Activated CD8-positive, alpha-beta memory T cell treated with anti-CD3 and anti-CD28 coated beads for 1 hour (primary cell): ENCODE data around the gene ULBP2.
"Not testable (repeated sequence)": the region's sequence is repeated elsewhere in the genome, so short reads cannot be mapped to it uniquely, and the experiment has no call there.

Experiments
- DNase-seq, 2 donors: peaks; one replicate each; pipeline ENCODE4 v3.0.0-alpha.2; 2020; ENCODE audit warnings: low read depth in 1 of 2; ENCODE audit errors: extremely low read depth in 1 of 2

The ULBP2 gene

DNA sequence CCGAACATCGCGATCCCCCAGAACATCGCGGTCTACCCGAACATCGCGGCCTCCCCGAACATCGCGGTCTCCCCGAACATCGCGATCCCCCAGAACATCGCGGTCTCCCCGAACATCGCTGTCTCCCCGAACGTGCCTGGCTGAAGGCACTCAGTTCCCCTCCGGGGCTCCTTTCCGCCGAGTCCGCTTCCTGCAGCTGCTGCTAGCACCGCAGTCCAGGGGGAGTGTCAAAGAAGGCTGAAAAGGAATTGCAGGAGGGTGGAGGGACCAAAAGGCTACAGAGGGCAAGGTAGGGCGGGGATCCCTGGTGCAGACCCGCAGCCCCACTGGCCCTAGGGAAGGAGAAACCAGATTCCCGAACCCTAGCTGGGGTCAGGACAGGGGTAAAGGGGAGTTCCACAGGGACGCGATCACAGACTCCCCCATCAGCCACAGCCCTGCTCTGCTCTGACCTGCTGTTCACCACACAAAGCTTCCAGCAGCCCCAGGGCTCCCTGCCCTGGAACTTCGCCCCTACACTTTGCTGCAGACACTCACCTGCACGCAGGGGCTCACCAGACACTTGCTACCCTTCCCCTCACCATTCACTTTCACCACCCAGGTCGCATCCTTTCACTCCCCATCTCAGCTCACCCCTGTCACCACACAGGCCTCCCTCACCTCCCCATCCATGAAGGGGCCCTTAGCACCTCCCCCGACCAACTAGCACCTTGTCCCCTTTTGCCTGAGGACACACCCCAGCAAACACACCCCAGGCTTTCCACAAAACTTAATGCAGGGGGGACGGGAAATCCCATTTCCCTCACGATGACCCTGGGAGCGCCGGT, 23.6 kb downstream of the ULBP2 start:
- no peak for DNase-seq

DNA sequence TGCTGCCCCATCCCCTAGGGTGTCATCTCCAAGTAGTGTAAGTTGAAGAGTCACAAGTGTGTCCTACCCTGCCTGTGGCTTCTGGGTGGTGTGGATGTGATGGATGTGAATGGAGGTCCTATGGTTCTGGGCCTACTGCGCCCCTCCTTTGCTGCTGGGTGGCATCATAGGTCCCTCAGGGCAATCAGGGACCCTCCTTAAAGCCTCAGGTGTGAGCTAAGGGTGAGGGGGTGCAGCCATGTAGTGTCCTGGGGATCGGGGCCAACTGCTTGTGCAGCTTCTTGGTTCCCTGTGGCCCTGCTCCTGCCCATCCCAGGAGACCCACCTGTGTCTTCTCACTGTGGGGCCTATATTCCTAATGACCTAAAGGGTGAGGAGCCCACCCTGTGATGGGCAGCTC, 24.5 kb downstream of the ULBP2 start:
- not testable (repeated sequence) for DNase-seq

- DNase-seq: no peak
Measured at GRCh38 chr6:149967591-149967990, 25.8 kb downstream of the ULBP2 start.

DNA sequence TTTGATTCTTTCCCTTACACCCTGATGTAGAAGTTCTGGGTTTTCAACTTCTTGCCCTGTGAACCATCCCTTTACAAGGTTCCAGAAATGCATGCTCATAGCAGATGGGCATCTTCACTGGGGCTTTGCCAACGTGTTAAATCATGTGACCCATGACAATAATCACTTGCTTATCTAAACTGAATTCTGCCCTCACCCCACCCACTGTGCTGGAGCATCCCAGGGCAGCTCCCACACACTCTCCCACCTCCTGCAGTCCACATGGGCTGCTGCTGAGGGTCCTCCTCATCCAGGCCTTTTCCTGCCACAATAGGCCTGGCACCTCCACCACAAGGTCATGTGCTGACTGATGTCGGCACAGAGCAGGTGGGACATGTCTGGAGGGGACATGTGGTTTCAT, 26.2 kb downstream of the ULBP2 start:
- DNase-seq: not testable (repeated sequence)

DNA sequence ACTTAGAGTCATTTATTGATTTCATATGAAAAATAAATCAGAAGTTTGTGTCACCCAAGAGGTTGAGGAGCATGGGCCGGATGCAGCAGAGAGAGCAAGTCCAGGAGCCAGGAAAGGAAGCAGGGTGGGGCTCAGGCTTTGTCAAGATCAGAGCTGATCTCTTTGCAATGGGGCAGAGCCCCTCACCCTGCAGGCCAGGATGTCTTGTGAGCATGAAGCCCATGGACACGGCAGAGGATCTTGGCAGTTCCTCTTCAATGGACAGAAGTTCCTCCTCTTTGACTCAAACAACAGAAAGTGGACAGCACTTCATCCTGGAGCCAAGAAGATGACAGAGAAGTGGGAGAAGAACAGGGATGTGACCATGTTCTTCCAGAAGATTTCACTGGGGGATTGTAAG, 27.1 kb downstream of the ULBP2 start:
- not testable (repeated sequence) for DNase-seq

DNA sequence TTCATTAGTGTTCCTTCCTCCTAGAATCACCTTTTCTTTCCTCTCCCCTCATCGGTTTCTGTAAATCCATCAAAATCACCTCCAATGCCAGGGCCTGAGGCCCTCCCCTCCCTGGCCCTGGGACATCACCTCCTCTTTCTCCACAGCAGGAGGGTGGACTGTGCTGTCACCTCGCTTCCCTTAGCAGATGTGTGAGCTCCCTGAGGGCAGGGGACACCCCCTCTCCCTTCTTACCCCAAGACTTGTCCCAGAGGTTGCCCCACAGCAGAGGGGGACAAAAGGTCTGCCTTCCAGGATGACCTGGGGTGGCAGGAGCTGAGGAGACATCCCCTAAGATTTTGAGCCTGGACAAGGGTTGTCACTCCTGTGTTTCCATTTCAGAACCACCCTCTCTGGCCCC, 27.8 kb downstream of the ULBP2 start:
- DNase-seq: no peak

DNA sequence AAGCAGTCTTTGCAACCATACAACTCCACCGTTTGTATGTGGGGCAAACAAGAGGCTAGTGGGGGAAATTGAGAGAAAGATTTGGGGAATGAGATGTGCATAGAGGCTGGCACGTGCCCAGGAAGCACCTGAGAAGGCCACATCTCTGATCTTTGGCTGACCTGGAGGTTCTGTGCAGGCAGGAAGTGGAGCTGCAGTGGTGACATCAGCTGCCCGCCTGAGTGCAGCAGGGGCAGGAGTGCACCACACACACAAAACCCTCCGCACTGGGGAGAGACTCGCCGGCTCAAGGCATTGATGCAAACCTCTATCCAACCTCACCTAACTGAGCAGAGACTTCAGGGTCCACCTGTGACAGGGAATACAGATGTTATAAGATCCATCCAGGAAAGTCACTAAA, 32.6 kb downstream of the ULBP2 start:
- DNase-seq: not testable (repeated sequence)

- DNase-seq: no peak
Measured at GRCh38 chr6:149974825-149975224, 33.0 kb downstream of the ULBP2 start.

DNA sequence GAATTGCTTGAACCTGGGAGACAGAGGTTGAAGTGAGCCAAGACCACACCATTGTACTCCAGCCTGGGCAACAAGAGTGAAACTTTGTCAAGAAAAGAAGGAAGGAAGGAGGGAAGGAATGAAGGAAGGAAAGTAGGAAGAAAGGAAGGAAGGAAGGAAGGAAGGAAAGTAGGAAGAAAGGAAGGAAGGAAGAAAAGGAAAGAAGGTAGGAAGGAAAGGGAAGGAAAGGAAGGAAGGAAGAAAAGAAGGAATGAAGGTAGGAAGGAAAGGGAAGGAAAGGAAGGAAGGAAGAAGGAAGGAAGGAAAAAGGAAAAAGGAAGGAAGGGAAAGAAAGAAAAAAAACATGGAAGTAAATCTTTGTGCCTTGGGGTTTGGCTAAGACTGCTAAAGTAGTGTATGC, 33.6 kb downstream of the ULBP2 start:
- DNase-seq: no peak

GRCh38 chr6:149977221-149977620, 35.4 kb downstream of the ULBP2 start:
- DNase-seq: no peak

GRCh38 chr6:149978610-149979009, 36.8 kb downstream of the ULBP2 start:
- DNase-seq: no peak

- DNase-seq: no peak
Measured at GRCh38 chr6:149979293-149979692, 37.5 kb downstream of the ULBP2 start.

DNA sequence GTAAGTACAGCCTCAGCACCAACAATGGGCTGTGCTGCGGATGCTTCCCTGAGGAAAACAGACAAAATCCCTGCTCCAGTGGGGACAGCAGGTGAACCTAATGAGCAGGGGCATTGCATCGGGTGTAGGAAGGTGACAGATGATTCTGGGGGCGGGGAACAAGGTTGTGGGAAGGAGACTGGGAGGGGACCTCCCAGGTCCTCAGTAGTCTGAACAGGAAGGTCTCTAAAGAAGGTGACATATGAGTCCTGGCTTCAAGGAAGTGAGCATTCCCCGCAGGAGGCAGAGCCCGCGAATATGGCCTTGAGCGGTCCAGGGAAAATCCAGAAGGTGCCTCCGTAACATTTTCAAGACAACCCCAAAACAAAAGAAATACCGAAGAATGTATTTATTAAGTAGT, 41.3 kb downstream of the ULBP2 start:
- DNase-seq: no peak

DNA sequence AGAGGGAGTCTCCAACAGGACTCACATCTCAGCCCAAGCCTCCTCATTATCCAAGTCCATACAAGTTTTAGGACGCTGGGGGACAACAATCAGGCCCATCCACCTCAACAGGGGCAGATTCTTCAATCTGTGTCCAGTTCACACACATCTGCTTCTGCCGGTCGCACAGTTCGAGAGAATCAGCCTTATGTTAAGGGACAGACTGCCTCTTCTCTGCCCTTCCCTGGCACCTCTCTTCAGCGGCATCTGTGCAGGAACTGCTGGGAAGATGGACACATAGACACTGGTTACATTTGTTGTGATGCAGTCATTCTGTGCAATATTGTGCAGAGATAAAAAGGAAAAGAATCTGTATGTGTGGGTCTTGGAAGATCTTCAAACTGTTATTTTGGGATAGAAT, 43.0 kb downstream of the ULBP2 start:
- no peak for DNase-seq

GRCh38 chr6:149985481-149985937, 43.7 kb downstream of the ULBP2 start:
- no peak for DNase-seq

GRCh38 chr6:149987602-149988107, 45.8 kb downstream of the ULBP2 start:
- no peak for DNase-seq

DNA sequence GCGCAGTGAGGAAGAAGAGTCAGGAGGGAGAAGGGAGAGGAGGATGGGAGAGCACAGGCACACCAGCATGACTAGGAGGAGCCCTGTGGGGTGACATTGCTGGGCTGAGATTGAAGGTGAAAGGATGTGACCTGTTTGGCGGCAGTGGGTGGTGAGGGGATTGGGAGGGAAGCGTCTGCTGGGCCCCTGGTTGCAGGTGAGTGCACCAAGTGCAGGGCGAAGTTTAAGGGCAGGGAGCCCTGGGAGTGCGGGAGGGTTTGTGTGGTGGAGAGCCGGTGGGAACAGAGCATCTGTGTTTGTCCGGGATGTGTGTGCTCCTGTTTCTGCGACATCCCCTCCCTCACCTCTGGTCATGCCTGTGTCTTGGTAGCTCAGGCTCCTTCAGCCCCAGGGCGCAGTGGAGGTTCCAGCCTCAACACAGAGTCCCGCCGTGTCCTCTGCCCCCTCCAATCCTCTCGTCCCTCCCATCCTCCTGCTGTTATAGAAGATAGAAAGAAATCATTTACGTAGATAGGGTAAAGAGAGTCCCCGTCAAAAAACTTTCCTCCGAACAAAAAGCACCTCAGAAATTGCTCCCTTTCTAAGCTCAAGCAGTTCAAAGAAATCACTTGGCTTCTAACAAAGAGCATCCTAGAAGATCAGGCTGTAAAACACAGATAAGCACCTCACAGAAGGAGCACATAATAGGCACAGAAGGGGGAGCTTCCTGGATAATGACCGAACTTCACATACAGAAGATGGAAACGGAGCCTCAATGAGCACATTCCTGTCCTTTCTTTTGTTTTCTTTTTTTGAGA, 46.9 kb downstream of the ULBP2 start:
- DNase-seq: no peak

- no peak for DNase-seq
Measured at GRCh38 chr6:149990212-149990660, 48.4 kb downstream of the ULBP2 start.

DNA sequence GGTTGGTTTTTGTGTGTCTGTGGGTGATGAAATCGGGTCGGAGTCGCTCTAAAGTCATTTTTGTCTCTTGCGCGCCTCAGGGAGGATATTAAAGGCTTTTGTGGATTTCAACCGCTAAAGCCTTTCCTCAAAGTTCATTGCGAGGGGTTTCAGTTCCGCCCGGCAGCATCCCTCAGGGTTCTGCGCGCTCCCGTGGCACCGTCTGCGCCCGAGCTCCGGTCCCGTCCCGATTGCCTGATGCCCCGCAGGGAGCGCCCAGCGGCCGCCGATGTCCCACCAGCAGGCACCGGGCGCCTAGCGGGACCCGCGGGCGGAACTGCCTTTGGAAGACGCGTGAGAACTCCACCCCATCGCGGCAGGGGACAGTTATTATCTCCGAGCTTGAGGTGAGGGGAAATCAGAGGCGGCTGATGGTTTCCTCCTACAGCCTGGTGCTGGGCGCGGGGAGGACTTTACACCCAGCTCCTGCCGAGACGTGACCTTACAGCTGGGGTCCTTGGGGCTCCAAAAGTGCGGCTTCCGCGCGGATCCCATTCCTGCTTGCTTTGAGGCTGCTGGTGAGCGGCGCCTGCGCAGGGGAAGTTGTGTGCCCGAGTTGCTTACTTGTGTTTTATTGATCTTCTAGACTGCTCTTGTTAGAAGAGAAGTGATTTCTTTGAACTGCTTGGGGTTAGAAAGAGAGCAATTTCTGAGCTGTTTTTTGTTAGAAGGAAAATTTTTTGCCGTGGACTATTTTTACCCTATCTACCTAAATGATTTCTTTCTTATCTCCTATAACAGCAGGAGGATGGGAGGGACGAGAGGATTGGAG, 49.1 kb downstream of the ULBP2 start:
- DNase-seq: no peak

GRCh38 chr6:149991472-149991795, 49.6 kb downstream of the ULBP2 start:
- DNase-seq: not testable (repeated sequence)

- no peak for DNase-seq
Measured at GRCh38 chr6:149991838-149992237, 50.0 kb downstream of the ULBP2 start.
